Activated CD4-positive, alpha-beta memory T cell treated with anti-CD3 and anti-CD28 coated beads, Interleukin-2, amount 10 ng/mL, durations not matched to agents 7 days and 5 days (primary cell): ENCODE data around the gene CD44. TPM values are rescaled to one million over a fixed set of nuclear protein-coding genes. Genes with fewer than 3 reads are reported as not detected.
"Not testable (repeated sequence)": the region's sequence is repeated elsewhere in the genome, so short reads cannot be mapped to it uniquely, and the experiment has no call there.

Source experiments
- CTCF ChIA-PET: fragments of 350-600 bp; sonication (Branson Sonifier 250); formaldehyde crosslinking; loops from one replicate; lab custom pipeline; 2021; ENCODE audit warnings: antibody characterized with exemption, inconsistent platforms; lab: Charles Lee
- POLR2A ChIA-PET: fragments of 350-600 bp; sonication (Branson Sonifier 250); formaldehyde crosslinking; loops from one replicate; lab custom pipeline; 2021; ENCODE audit warnings: antibody characterized with exemption; lab: Charles Lee
- DNase-seq: peaks from one replicate; pipeline ENCODE4 v3.0.0-alpha.2; 2020
- H3K27ac Mint-ChIP-seq: one replicate; pipeline ENCODE4 v1.8.0; 2021; ENCODE audit warnings: mild to moderate bottlenecking, mixed read lengths
- H3K27me3 Mint-ChIP-seq: one replicate; pipeline ENCODE4 v1.8.0; 2021; ENCODE audit warnings: mixed read lengths
- H3K36me3 Mint-ChIP-seq: one replicate; pipeline ENCODE4 v1.8.0; 2021; ENCODE audit warnings: low read depth, mixed read lengths
- H3K4me1 Mint-ChIP-seq: one replicate; pipeline ENCODE4 v1.8.0; 2021; ENCODE audit warnings: mixed read lengths
- H3K4me3 Mint-ChIP-seq: one replicate; pipeline ENCODE4 v1.8.0; 2021; ENCODE audit warnings: mild to moderate bottlenecking, mixed read lengths
- H3K9me3 Mint-ChIP-seq: one replicate; pipeline ENCODE4 v1.8.0; 2021; ENCODE audit warnings: mixed read lengths
- total RNA-seq, 2 experiments: library from RNA; stranded (reverse); gene quantifications; one replicate each; pipeline ENCODE4 v1.2.3, GENCODE V29; 2021

Gene CD44
- total RNA-seq, 2 experiments from 2014 or later: 634 to 645 TPM

DNA sequence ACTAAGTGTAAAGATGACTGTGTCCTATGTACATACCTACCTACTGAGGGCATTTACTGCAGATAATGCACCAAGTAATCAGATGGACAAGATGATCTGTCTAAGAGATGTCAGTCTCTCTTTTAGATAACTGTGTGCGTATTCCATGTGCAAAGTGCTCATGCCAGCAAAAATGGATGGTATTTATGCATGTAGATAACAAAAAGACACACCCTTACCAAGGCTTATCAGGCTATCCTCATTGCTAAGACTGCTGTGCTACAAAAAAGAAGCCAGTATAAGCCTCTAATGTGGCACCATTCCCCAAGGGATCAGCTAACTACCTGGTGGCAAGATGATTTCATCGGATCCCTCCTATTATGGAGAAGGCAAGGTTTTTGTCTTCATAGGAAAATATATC is 34.3 kb upstream of the CD44 start:
- CTCF ChIA-PET: no interaction called here
- peaks cover 12% of the 10 kb centered on the region for H3K4me1 Mint-ChIP-seq
- no peak for DNase-seq
- H3K9me3 Mint-ChIP-seq: peaks cover 3% of the 10 kb centered on the region
- no peak overlapping the region for H3K4me3 Mint-ChIP-seq
- POLR2A ChIA-PET: no interaction called here
- no peak overlapping the region for H3K27ac Mint-ChIP-seq
- H3K36me3 Mint-ChIP-seq: peaks cover 5% of the 10 kb centered on the region
- H3K27me3 Mint-ChIP-seq: no peaks in the 10 kb centered on the region

DNA sequence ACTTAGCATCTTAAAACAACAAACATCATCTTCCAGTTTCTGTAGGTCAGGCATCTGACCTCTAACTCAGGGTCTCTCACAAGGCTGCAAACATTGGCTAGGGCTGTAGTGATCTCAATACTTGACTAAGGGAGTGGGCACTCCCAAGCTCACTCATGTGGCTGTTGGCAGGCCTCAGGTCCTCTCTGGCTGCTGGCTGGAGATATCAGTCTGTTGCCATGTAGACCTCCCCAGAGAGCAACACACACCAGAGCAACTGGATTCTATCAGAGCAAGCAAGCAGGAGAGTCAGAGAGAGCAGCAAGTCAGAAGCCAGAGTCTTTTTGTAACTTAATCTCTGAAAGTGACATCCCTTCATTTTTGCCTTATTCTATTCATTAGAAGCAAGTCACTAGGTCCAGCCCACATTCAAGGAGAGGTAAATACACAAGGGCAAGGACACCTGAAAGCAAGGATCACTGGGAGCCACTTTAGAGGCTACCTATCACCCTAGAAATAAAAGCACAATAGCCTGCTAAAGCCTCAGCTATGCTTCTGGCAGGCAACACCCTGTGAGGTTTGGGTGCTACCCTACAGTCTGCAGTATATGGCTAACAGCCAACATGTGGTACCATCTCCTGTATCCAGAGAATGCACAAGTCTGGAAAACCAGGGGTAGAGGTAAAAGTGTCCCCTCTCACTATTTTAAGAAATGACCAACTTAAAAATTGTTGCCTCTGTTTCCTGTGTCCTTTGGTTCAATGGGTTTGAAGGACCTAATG is 33.5 kb upstream of the CD44 start:
- no peaks in the 10 kb centered on the region for H3K27me3 Mint-ChIP-seq
- H3K4me1 Mint-ChIP-seq: peaks cover 17% of the 10 kb centered on the region
- ChIA-PET POLR2A (interaction anchor here (1.5 kb wide), 1 partner anchor 34 kb away, joined by 4 read pairs; the partner anchor contains the start of gene CD44), CTCF (no interaction called here)
- no peak overlapping the region for H3K4me3 Mint-ChIP-seq
- DNase-seq: no peak
- H3K36me3 Mint-ChIP-seq: peaks cover 5% of the 10 kb centered on the region
- peaks cover 3% of the 10 kb centered on the region for H3K9me3 Mint-ChIP-seq
- no peak overlapping the region for H3K27ac Mint-ChIP-seq

DNA sequence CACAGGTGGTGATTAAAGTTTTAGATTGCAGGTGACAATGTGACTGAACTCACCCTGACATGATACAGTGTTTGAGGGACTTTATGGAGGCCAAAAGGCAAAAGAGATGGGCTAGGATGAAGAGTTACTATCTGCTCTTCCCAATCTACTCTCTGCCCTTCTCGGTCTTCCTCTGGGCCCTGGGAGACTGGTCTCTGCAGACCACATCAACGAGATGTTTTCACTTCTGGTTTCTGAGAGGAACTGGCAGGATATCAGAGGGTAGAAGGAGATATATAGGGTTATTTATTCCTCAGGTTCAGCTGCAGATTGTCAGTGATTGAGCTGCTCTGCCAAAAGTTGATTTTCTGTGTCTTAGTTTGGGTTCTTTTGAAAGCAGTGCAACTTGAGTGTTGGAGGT is 32.4 kb upstream of the CD44 start:
- peaks cover 5% of the 10 kb centered on the region for H3K36me3 Mint-ChIP-seq
- peaks cover 28% of the 10 kb centered on the region for H3K4me1 Mint-ChIP-seq
- no peak for DNase-seq
- POLR2A ChIA-PET: interaction anchor here (1.5 kb wide), 1 partner anchor 32 kb away, joined by 4 read pairs; the partner anchor contains the start of gene CD44
- H3K27me3 Mint-ChIP-seq: no peaks in the 10 kb centered on the region
- no peak overlapping the region for H3K4me3 Mint-ChIP-seq
- H3K9me3 Mint-ChIP-seq: peaks cover 3% of the 10 kb centered on the region
- CTCF ChIA-PET: no interaction called here
- no peak overlapping the region for H3K27ac Mint-ChIP-seq

DNA sequence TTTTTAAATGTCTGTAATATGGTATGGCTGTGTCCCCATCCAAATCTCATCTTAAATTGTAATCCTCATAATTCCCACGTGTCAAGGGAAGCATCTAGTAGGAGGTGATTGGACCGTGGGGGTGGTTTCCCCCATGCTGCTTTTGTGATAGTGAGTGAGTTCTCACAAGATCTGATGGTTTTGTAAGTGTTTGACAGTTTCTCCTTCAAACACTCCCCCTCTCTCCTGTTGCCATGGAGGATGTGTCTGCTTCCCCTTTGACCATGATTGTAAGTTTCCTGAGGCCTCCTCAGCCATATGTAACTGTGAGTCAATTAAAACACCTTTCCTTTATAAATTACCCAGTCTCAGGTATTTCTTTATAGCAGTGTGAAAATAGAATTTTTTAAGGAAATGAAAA is 31.1 kb upstream of the CD44 start:
- Mint-ChIP-seq H3K4me3 (no peak overlapping the region), H3K4me1 (peaks cover 36% of the 10 kb centered on the region), H3K36me3 (peaks cover 5% of the 10 kb centered on the region), H3K9me3 (peaks cover 3% of the 10 kb centered on the region), H3K27me3 (peaks cover 1% of the 10 kb centered on the region), H3K27ac (no peak overlapping the region)
- CTCF ChIA-PET: no interaction called here
- POLR2A ChIA-PET: no interaction called here
- DNase-seq: no peak

DNA sequence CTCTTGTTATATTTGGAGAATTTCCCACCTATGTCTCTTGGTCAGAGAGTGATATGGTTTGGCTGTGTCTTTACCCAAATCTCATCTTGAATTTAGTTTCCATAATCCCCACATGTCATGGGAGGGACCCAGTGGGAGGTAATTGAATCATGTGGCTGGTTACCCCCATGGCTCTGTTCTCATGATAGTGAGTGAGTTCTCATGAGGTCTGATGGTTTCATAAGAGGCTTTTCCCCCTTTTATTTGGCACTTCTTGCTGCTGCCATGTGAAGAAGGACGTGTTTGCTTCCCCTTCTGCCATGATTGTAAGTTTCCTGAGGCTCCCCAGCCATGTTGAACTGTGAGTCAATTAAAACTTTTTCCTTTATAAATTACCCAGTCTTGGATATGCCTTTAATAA is 30.6 kb upstream of the CD44 start:
- CTCF ChIA-PET, H3K27me3 Mint-ChIP-seq, H3K36me3 Mint-ChIP-seq, H3K27ac Mint-ChIP-seq, H3K4me3 Mint-ChIP-seq, DNase-seq, H3K9me3 Mint-ChIP-seq, POLR2A ChIA-PET: not testable (repeated sequence)
- H3K4me1 Mint-ChIP-seq: peaks cover 36% of the 10 kb centered on the region

DNA sequence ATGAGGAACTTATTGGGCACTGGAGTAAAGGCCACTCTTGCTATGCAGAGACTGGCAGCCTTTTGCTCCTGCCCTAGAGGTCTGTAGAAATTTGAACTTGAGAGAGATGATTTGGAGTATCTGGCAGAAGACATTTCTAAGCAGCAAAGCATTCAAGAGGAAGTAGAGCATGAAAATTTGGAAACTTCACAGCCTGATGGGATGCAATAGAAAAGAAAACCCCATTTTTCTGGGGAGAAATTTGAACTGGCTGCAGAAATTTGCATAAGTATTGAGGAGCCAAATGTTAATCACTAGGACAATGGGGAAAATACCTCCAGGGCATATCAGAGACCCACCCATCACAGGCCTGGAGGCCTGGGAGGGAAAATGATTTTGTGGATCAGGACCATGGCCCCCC is 29.9 kb upstream of the CD44 start:
- ChIA-PET POLR2A (no interaction called here), CTCF (no interaction called here)
- Mint-ChIP-seq H3K4me3 (no peak overlapping the region), H3K9me3 (peaks cover 3% of the 10 kb centered on the region), H3K27me3 (peaks cover 1% of the 10 kb centered on the region), H3K27ac (no peak overlapping the region), H3K36me3 (peaks cover 5% of the 10 kb centered on the region), H3K4me1 (peaks cover 36% of the 10 kb centered on the region)
- DNase-seq: no peak

DNA sequence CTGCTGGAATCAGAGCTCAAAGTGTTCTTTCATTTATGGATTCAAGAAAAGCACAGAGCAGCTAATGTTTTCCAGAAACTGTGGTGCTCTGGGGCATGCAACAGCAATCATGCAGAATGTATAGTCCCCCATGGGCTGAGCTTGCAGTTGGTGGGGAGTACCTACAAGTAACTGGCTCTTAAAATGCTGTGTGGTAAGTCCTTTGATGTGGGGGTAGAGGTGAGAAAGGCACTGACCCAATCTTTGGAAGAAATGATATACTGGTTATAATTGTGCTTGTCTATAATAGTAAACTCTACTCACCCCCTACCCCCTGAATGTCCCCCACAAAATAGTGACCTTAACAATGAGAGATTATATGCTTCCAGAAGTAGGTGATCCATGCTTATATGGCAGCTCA is 29.1 kb upstream of the CD44 start:
- H3K4me1 Mint-ChIP-seq: peaks cover 36% of the 10 kb centered on the region
- H3K27ac Mint-ChIP-seq: no peak overlapping the region

DNA sequence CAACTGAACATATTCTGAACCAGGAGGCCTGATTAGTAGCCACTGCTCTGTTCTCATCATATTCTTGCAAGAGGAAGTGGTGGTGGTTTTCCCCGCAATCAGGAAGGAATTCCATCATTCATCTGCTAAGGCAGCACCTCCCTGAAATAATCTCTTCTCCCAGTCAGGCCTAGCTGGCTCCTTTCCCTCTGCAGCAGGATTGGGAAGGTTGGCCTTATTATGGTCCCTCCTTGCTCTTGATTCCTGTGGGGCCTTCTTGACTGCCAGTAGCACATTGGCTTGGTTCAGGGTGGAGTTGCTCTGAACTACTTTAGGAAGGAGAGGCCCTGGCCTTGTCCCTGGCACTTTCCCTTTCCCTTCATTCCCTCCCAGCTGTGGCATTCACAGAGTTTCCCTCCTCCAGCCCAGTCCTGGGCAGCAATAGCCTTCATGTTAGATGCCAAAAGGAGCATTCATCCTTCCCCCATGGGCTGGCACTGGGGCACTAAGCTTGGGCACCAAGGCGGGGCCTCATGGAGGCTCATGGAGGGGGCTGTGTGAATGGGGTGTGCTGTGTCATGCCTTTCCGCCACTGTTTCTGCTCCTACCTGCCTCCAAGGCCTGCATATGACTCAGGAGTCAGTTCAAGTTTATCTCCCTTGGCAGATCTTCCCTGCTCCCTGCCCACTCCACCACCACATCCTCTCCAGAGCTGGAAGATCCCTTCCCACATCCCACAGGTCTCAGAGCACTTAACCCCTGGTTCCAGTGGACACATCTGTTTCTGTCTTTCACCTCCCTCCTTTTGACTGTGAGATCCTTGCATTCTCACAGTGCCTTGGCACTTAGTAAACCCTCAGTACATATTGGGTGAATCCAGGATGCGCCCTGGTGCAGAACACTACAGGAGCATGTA is 27.6 kb upstream of the CD44 start:
- no peaks in the 10 kb centered on the region for H3K9me3 Mint-ChIP-seq

More for the DNA sequence above, 29.1 kb upstream of the CD44 start:
- POLR2A ChIA-PET: no interaction called here
- H3K9me3 Mint-ChIP-seq: no peaks in the 10 kb centered on the region
- CTCF ChIA-PET: no interaction called here
- peaks cover 5% of the 10 kb centered on the region for H3K36me3 Mint-ChIP-seq
- DNase-seq: no peak
- peaks cover 1% of the 10 kb centered on the region for H3K27me3 Mint-ChIP-seq
- H3K4me3 Mint-ChIP-seq: no peak overlapping the region

DNA sequence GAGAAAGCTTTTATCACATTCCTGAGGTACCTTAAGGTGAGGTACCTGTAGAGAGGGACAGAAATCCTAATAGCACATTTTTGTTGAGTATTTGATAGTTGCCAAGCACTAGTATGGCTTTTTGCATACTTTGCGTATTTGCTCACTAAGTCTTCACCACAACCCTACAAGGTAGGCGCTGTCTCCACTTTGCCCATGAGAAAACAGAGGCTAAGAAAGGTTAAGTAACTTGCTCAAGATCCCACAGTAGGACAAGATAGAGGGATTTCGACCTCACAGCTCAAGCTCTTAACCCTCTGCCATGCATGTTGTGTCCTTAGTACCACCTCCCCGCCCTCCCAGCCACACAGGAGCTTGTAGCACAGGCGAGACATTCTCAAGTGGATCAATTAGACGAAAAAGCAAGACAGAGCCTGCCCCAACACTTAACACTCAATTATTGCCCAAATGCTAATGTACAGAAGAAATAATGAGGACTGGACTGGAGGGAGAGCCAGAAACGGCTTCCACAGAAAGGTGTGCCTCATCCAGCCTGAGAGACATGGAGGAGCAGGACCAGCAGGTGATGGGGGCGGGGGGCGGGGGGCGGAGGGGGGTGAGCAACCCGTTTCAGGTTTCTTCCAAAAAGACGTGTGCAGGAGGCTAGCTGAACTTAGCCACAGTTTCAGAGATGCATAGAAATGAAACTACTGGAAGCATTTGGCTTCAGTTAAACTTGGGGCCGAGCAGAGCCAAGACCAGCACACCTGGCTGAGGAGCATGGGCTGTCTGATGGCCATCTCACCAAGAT is 26.7 kb upstream of the CD44 start:
- no peak overlapping the region for H3K27ac Mint-ChIP-seq
- no peak for DNase-seq
- peaks cover 5% of the 10 kb centered on the region for H3K36me3 Mint-ChIP-seq
- H3K9me3 Mint-ChIP-seq: no peaks in the 10 kb centered on the region
- H3K27me3 Mint-ChIP-seq: peaks cover 4% of the 10 kb centered on the region
- H3K4me3 Mint-ChIP-seq: no peak overlapping the region
- H3K4me1 Mint-ChIP-seq: peaks cover 26% of the 10 kb centered on the region
- ChIA-PET POLR2A (interaction anchor here (1.6 kb wide), 1 partner anchor 22 kb away, joined by 3 read pairs; no protein-coding TSS in a partner anchor), CTCF (no interaction called here)

More for the DNA sequence above, 27.6 kb upstream of the CD44 start:
- H3K36me3 Mint-ChIP-seq: peaks cover 5% of the 10 kb centered on the region
- ChIA-PET CTCF (no interaction called here), POLR2A (interaction anchor here (1.6 kb wide), 1 partner anchor 23 kb away, joined by 3 read pairs; no protein-coding TSS in a partner anchor)
- no peak for DNase-seq
- peaks cover 4% of the 10 kb centered on the region for H3K27me3 Mint-ChIP-seq
- peak overlapping the region; percentile 48 for H3K27ac Mint-ChIP-seq
- no peak overlapping the region for H3K4me3 Mint-ChIP-seq
- peaks cover 33% of the 10 kb centered on the region for H3K4me1 Mint-ChIP-seq

DNA sequence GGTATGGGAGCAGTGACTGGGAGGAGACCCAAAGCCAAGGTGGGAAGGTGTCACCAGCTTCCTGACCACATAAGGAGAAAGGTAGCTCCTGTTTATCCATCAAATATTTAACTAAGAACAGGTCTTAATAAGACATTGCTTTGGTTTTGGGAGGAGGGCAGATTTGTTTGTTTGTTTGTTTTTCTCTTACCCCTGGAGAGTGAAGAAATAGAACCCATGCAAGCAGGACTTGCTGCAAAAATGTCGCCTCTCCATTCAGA is 26.2 kb upstream of the CD44 start:
- Mint-ChIP-seq H3K4me3 (no peak overlapping the region), H3K27me3 (peaks cover 4% of the 10 kb centered on the region), H3K4me1 (peaks cover 23% of the 10 kb centered on the region), H3K9me3 (no peaks in the 10 kb centered on the region), H3K36me3 (peaks cover 5% of the 10 kb centered on the region), H3K27ac (no peak overlapping the region)
- CTCF ChIA-PET: no interaction called here
- no peak for DNase-seq
- POLR2A ChIA-PET: interaction anchor here (1.6 kb wide), 1 partner anchor 21 kb away, joined by 3 read pairs; no protein-coding TSS in a partner anchor

DNA sequence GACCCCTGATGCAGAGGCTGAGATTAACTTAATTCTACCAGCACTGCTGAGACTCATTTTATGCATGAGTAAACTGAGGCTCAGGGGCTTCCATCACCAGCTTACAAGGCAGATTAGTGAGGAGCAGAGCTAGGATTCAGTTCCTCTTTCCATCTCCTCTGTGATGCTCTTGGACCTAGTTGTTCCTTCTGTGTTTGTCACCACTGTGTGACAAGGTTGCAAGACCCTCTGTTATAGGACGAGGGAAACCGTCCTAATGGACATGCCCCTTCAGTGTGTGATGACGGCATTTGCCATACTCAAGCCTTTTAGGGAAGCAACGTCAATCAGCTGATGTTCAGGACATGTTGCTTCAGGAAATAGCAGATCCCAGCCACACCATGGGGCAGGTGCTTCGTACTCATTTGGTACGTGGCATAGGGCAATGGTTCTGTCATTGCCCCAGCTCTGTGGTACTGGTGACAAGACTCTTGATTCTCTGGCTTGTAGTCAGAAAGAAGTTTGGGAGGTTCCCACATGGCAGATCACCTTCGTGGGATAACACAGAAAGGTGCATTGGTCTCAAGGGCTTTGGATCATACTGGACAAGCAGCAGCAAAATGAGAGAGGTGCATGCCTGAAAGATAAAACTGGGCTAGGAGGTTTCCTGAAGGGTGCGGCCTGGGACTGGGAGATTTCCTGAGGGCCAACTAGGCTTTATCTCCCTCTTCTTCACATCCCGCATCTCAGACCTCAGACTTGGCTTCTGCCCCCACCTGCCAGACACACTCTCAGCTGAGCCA is 23.9 kb upstream of the CD44 start:
- no peak for DNase-seq
- H3K27ac Mint-ChIP-seq: no peak overlapping the region
- H3K36me3 Mint-ChIP-seq: peaks cover 5% of the 10 kb centered on the region
- ChIA-PET CTCF (no interaction called here), POLR2A (no interaction called here)
- no peaks in the 10 kb centered on the region for H3K9me3 Mint-ChIP-seq
- peaks cover 19% of the 10 kb centered on the region for H3K27me3 Mint-ChIP-seq
- H3K4me1 Mint-ChIP-seq: peaks cover 34% of the 10 kb centered on the region
- H3K4me3 Mint-ChIP-seq: no peak overlapping the region

DNA sequence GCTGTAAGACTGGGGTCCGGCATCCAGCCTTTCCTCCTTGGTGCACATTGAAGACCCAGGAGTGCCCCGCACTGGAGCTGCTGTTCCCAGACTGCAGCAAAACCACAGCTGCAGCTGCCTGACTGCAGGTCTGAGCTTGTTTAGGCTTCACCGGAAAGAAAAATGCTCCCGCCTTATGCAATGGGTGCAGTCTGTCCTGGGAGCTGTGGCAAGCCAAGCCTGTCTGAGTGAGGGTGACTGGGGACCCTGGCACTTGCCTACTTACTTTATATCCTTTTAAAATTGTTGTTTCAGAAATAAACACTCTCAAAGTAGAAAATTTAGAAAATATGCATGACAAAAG is 23.3 kb upstream of the CD44 start:
- CTCF ChIA-PET: no interaction called here
- H3K27me3 Mint-ChIP-seq: peaks cover 21% of the 10 kb centered on the region
- no peak overlapping the region for H3K27ac Mint-ChIP-seq
- peaks cover 29% of the 10 kb centered on the region for H3K4me1 Mint-ChIP-seq
- H3K36me3 Mint-ChIP-seq: peaks cover 7% of the 10 kb centered on the region
- no peak for DNase-seq
- H3K4me3 Mint-ChIP-seq: no peak overlapping the region
- POLR2A ChIA-PET: no interaction called here
- no peaks in the 10 kb centered on the region for H3K9me3 Mint-ChIP-seq
